Mucosa of stomach (tissue), 1 donor: ENCODE data around the gene ZMIZ1.

Source experiments
- H3K27me3 ChIP-seq: one replicate; pipeline ENCODE4 v1.7.0; 2013; ENCODE audit warnings: mild to moderate bottlenecking, low read length; ENCODE audit not compliant: control insufficient read depth, insufficient read depth
- H3K36me3 ChIP-seq: one replicate; pipeline ENCODE4 v1.7.0; 2013; ENCODE audit warnings: low read length; ENCODE audit not compliant: control insufficient read depth, insufficient read depth
- H3K4me1 ChIP-seq: one replicate; pipeline ENCODE4 v1.7.0; 2013; ENCODE audit warnings: mild to moderate bottlenecking, low read length; ENCODE audit not compliant: control insufficient read depth, insufficient read depth
- H3K4me3 ChIP-seq: one replicate; pipeline ENCODE4 v1.7.0; 2013; ENCODE audit warnings: low read length
- H3K9ac ChIP-seq: one replicate; pipeline ENCODE4 v1.7.0; 2013; ENCODE audit warnings: mild to moderate bottlenecking, low read length, moderate library complexity
- H3K9me3 ChIP-seq: one replicate; pipeline ENCODE4 v1.7.0; 2013; ENCODE audit warnings: mild to moderate bottlenecking, low read length, moderate library complexity; ENCODE audit not compliant: control insufficient read depth
- donor health status: Pancreatic carcinoma.

The ZMIZ1 gene

DNA sequence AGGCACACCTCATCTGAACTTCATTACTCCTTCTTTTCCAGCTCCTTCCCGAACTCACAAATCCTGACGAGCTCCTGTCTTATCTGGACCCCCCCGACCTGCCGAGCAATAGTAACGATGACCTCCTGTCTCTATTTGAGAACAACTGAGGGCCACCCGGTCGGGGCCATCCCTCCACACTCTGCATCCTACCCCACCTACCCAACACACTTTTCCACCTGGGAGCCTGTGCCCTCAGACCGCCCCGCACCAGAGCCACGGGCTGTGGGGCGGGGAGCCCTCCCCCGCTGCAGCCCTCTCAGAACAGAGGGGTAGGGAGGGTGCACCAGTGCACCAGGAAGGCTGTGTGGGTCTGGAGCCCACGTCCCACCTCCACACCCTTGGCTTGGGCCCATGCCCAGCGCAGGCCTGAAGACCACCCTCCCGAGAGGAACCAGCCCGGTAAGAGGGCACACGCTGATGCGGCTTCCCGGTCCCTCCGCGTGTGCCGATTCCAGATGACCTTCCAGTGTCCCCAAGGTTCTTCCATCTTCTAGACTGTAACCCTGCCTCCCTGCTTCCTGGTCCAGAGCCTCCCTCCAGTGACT, 243.9 kb downstream of the ZMIZ1 start:
- Histone ChIP-seq H3K36me3 (peaks cover 17% of the 10 kb centered on the region), H3K9ac (no peak overlapping the region), H3K4me1 (peaks cover 82% of the 10 kb centered on the region), H3K4me3 (no peak overlapping the region), H3K27me3 (no peaks in the 10 kb centered on the region), H3K9me3 (no peaks in the 10 kb centered on the region)

- H3K36me3 ChIP-seq: peaks cover 11% of the 10 kb centered on the region
- H3K4me1 ChIP-seq: peaks cover 88% of the 10 kb centered on the region
- H3K9me3 ChIP-seq: no peaks in the 10 kb centered on the region
- no peaks in the 10 kb centered on the region for H3K27me3 ChIP-seq
- H3K9ac ChIP-seq: no peak overlapping the region
- no peak overlapping the region for H3K4me3 ChIP-seq
These were observed 244.6 kb downstream of the ZMIZ1 start for GRCh38 chr10:79313320-79313719.

DNA sequence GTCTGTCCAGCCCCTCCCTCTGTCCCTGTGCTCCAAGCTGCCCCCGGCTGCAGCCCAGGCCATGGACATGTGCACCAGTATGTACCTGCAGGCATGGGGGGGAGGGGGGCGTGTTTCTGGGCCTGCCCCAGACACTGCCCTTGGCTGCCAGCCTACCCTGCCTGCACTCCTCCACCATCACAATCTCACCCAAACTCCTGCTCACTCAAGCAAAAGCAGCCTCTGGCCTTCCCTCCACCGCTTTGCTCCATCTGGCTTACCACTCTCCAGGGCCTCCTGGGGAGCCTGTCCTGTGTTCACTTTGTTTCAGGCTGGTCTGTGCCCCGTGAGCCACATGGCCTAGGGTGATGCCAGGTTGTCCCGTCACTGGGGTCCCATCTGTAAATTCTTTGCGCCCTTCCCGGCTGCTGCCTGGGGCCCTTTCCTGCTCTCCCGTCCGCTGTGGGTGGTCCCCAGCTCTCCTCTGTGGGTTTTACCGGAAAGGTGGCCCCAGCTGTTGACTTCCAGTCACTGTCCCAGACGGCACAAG, 245.2 kb downstream of the ZMIZ1 start:
- Histone ChIP-seq H3K9ac (no peak overlapping the region), H3K27me3 (no peaks in the 10 kb centered on the region), H3K36me3 (peaks cover 10% of the 10 kb centered on the region), H3K4me1 (peaks cover 85% of the 10 kb centered on the region), H3K4me3 (no peak overlapping the region), H3K9me3 (no peaks in the 10 kb centered on the region)

GRCh38 chr10:79314761-79315601, 246.2 kb downstream of the ZMIZ1 start:
- Histone ChIP-seq H3K9ac (peak overlapping the region; percentile 17), H3K4me3 (no peak overlapping the region), H3K9me3 (no peaks in the 10 kb centered on the region), H3K27me3 (no peaks in the 10 kb centered on the region), H3K36me3 (peaks cover 6% of the 10 kb centered on the region), H3K4me1 (peaks cover 77% of the 10 kb centered on the region)

DNA sequence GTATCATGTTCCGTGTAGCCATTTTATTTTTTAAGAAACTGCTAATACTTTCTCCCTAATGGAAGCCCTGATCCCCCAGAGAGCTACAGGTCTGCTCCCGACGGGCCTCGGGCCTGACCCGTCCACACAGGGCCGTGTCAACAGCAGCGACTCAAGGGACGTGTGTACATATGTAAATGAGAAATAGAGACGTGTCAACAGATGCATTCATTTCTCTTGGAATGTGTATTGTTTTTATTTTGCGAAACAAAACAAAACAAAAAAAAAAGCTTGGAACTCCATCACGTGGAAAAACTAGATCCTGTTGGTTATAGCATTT, 246.8 kb downstream of the ZMIZ1 start:
- peak overlapping the region; percentile 6 for H3K9ac ChIP-seq
- H3K36me3 ChIP-seq: peaks cover 6% of the 10 kb centered on the region
- peaks cover 71% of the 10 kb centered on the region for H3K4me1 ChIP-seq
- no peaks in the 10 kb centered on the region for H3K27me3 ChIP-seq
- no peaks in the 10 kb centered on the region for H3K9me3 ChIP-seq
- H3K4me3 ChIP-seq: no peak overlapping the region

- H3K9ac ChIP-seq: no peak overlapping the region
- peaks cover 6% of the 10 kb centered on the region for H3K36me3 ChIP-seq
- no peaks in the 10 kb centered on the region for H3K9me3 ChIP-seq
- H3K4me1 ChIP-seq: peaks cover 59% of the 10 kb centered on the region
- H3K4me3 ChIP-seq: no peak overlapping the region
- H3K27me3 ChIP-seq: no peaks in the 10 kb centered on the region
These were observed 248.1 kb downstream of the ZMIZ1 start for GRCh38 chr10:79316671-79317431.

GRCh38 chr10:79318369-79318768, 249.6 kb downstream of the ZMIZ1 start:
- no peak overlapping the region for H3K4me3 ChIP-seq
- no peaks in the 10 kb centered on the region for H3K27me3 ChIP-seq
- H3K4me1 ChIP-seq: peaks cover 46% of the 10 kb centered on the region
- H3K9ac ChIP-seq: no peak overlapping the region
- peaks cover 6% of the 10 kb centered on the region for H3K36me3 ChIP-seq
- no peaks in the 10 kb centered on the region for H3K9me3 ChIP-seq

DNA sequence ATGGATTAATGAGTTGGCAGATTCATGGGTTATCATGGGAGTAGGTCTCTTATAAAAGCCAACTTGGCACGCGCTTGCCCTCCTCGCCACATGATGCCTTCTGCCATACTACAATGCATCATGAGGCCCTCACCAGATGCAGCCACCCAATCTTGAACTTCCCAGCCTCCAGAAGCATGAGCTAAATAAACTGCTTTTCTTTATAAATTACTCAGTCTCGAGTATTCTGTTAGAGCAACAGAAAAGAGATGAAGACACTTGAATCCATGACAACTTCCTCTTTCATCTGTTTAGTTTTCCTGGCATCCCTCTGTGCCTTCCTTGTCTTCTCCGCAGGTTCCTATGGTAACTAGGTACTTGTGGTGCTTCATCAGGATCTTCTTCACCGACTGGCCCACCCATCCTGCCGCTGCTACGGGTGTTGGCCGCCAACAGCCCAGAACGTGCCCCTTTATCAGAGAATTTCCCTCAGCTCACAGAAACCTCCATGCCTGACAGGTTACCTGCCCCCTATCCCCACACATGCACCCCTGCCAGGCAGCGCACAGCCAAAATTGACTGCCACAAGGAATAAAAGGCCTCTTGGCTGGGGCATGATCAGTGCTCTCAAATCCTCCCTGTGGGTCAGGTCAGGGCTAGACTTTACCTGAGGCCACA, 250.5 kb downstream of the ZMIZ1 start:
- peaks cover 37% of the 10 kb centered on the region for H3K4me1 ChIP-seq

GRCh38 chr10:79320316-79320715, 251.6 kb downstream of the ZMIZ1 start:
- Histone ChIP-seq H3K9ac (no peak overlapping the region), H3K27me3 (no peaks in the 10 kb centered on the region), H3K4me1 (peaks cover 26% of the 10 kb centered on the region), H3K4me3 (no peak overlapping the region), H3K36me3 (no peaks in the 10 kb centered on the region), H3K9me3 (no peaks in the 10 kb centered on the region)

More for the DNA sequence above, 250.5 kb downstream of the ZMIZ1 start:
- no peak overlapping the region for H3K9ac ChIP-seq
- H3K4me3 ChIP-seq: no peak overlapping the region
- no peaks in the 10 kb centered on the region for H3K36me3 ChIP-seq
- no peaks in the 10 kb centered on the region for H3K27me3 ChIP-seq
- H3K9me3 ChIP-seq: no peaks in the 10 kb centered on the region

GRCh38 chr10:79320820-79321493, 252.2 kb downstream of the ZMIZ1 start:
- Histone ChIP-seq H3K9ac (no peak overlapping the region), H3K4me1 (peaks cover 23% of the 10 kb centered on the region), H3K4me3 (no peak overlapping the region), H3K9me3 (no peaks in the 10 kb centered on the region), H3K36me3 (no peaks in the 10 kb centered on the region), H3K27me3 (no peaks in the 10 kb centered on the region)

- Histone ChIP-seq H3K4me1 (peaks cover 21% of the 10 kb centered on the region), H3K36me3 (no peaks in the 10 kb centered on the region), H3K27me3 (no peaks in the 10 kb centered on the region), H3K9ac (no peak overlapping the region), H3K9me3 (no peaks in the 10 kb centered on the region), H3K4me3 (no peak overlapping the region)
These were observed 252.7 kb downstream of the ZMIZ1 start for GRCh38 chr10:79321494-79321882.
